Measurements from ENCODE around the gene OTOG.

Gene OTOG

GRCh38 chr11:17649696-17650095, 102.6 kb downstream of the OTOG start:
- no peak for TF ChIP-seq CTCF (IDR thresholded peaks at IDR 0.05; ENCODE audit: borderline replicate concordance, insufficient read depth, low read depth, low read length)
- H3K4me3 ChIP-seq (ENCODE audit: low read depth, low read length) = no peak overlapping the region

- TF ChIP-seq CTCF (IDR thresholded peaks at IDR 0.05; ENCODE audit: borderline replicate concordance, insufficient read depth, low read depth, low read length) = no peak
- H3K4me3 ChIP-seq (ENCODE audit: low read depth, low read length) = no peak overlapping the region
These were observed 103.3 kb downstream of the OTOG start for GRCh38 chr11:17650127-17650911.

GRCh38 chr11:17651061-17651460, 104.0 kb downstream of the OTOG start:
- H3K4me3 ChIP-seq (ENCODE audit: low read depth, low read length) = no peak overlapping the region
- no peak for TF ChIP-seq CTCF (IDR thresholded peaks at IDR 0.05; ENCODE audit: borderline replicate concordance, insufficient read depth, low read depth, low read length)

GRCh38 chr11:17651681-17652080, 104.6 kb downstream of the OTOG start:
- TF ChIP-seq CTCF (IDR thresholded peaks at IDR 0.05; ENCODE audit: borderline replicate concordance, insufficient read depth, low read depth, low read length) = no peak

GRCh38 chr11:17652556-17652955, 105.5 kb downstream of the OTOG start:
- no peak for TF ChIP-seq CTCF (IDR thresholded peaks at IDR 0.05; ENCODE audit: borderline replicate concordance, insufficient read depth, low read depth, low read length)
- no peak overlapping the region for H3K4me3 ChIP-seq (ENCODE audit: low read depth, low read length)

More at GRCh38 chr11:17651681-17652080, 104.6 kb downstream of the OTOG start:
- H3K4me3 ChIP-seq (ENCODE audit: low read depth, low read length) = no peak overlapping the region

- TF ChIP-seq CTCF (IDR thresholded peaks at IDR 0.05; ENCODE audit: borderline replicate concordance, insufficient read depth, low read depth, low read length) = no peak
These were observed 106.6 kb downstream of the OTOG start for GRCh38 chr11:17653611-17654010.

GRCh38 chr11:17655682-17656081, 108.6 kb downstream of the OTOG start:
- no peak for TF ChIP-seq CTCF (IDR thresholded peaks at IDR 0.05; ENCODE audit: borderline replicate concordance, insufficient read depth, low read depth, low read length)
- no peak overlapping the region for H3K4me3 ChIP-seq (ENCODE audit: low read depth, low read length)

More at GRCh38 chr11:17653611-17654010, 106.6 kb downstream of the OTOG start:
- H3K4me3 ChIP-seq (ENCODE audit: low read depth, low read length) = no peak overlapping the region

All from GM12875 (cell line).